Spleen (tissue), 7 donors: ENCODE data around the gene DDB1.

Experiments used
- POLR2A ChIP-seq, 3 donors: fragments of 450-650 bp; IDR thresholded peaks; one replicate each; pipeline ENCODE4 v1.5.1; 2017; ENCODE audit warnings: antibody characterized with exemption in 3 of 3, mild to moderate bottlenecking in 1 of 3
- TF ChIP-seq, protein P1 (sequence below), 11 experiments: fragments of 200-600 bp in 7 of 11; fragments of 450-650 bp in 4 of 11; sonication (generic) in 4 of 11; IDR thresholded peaks in 8 of 11; conservative IDR thresholded peaks in 3 of 11; 1 replicate in 7 of 11; 2 replicates in 4 of 11; pipeline versions ENCODE4 v1.4.0 to v1.8.0; 2016 to 2021; ENCODE audit warnings: antibody characterized with exemption in 11 of 11, inconsistent platforms in 4 of 11, mild to moderate bottlenecking in 1 of 11
- donor health status: DM: no; HTN: no; CAD: no; lungs with moderate emphysema.
- donor health status: DM: no; HTN: no; CAD: no.
- donor health status: DM: no; HTN: no; CAD: no.

DNA sequence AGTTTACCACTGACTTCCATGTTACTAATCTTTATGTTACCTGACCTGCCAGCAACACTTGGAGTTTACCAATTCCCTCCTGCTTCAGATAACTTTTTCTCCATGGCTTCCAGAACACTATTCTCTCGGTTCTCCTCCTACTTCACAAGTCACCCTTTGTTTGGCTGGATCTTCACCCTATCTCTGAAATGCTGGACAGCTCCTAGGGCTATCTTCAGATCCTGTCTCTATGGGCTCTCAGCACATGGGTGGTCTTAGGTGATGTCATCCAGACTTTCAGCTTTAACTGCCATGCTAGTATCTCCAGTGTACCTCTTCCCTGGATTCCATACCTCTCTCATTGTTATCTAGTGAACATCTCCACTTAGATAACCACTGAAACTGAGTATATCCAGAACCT is 25.6 kb downstream of the DDB1 start:
- TF ChIP-seq, protein P1, sequence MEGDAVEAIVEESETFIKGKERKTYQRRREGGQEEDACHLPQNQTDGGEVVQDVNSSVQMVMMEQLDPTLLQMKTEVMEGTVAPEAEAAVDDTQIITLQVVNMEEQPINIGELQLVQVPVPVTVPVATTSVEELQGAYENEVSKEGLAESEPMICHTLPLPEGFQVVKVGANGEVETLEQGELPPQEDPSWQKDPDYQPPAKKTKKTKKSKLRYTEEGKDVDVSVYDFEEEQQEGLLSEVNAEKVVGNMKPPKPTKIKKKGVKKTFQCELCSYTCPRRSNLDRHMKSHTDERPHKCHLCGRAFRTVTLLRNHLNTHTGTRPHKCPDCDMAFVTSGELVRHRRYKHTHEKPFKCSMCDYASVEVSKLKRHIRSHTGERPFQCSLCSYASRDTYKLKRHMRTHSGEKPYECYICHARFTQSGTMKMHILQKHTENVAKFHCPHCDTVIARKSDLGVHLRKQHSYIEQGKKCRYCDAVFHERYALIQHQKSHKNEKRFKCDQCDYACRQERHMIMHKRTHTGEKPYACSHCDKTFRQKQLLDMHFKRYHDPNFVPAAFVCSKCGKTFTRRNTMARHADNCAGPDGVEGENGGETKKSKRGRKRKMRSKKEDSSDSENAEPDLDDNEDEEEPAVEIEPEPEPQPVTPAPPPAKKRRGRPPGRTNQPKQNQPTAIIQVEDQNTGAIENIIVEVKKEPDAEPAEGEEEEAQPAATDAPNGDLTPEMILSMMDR (IDR thresholded peaks at IDR 0.05 in 8 of 11, conservative IDR thresholded peaks at IDR 0.05 in 3 of 11), result no peak
- TF ChIP-seq POLR2A (IDR thresholded peaks at IDR 0.05), result no peak
